Cardiac atrium fibroblast (primary cell): Measurements from ENCODE around the gene ZGRF1. TPM values are rescaled to one million over a fixed set of nuclear protein-coding genes. Genes with fewer than 3 reads are reported as not detected.

Experiments used
- total RNA-seq: library from RNA; depleted of rRNA; stranded (reverse); fragments of >200 nt; gene quantifications from 2 replicates; pipeline ENCODE4 v1.2.3, GENCODE V29; 2015

ZGRF1 gene, protein sequence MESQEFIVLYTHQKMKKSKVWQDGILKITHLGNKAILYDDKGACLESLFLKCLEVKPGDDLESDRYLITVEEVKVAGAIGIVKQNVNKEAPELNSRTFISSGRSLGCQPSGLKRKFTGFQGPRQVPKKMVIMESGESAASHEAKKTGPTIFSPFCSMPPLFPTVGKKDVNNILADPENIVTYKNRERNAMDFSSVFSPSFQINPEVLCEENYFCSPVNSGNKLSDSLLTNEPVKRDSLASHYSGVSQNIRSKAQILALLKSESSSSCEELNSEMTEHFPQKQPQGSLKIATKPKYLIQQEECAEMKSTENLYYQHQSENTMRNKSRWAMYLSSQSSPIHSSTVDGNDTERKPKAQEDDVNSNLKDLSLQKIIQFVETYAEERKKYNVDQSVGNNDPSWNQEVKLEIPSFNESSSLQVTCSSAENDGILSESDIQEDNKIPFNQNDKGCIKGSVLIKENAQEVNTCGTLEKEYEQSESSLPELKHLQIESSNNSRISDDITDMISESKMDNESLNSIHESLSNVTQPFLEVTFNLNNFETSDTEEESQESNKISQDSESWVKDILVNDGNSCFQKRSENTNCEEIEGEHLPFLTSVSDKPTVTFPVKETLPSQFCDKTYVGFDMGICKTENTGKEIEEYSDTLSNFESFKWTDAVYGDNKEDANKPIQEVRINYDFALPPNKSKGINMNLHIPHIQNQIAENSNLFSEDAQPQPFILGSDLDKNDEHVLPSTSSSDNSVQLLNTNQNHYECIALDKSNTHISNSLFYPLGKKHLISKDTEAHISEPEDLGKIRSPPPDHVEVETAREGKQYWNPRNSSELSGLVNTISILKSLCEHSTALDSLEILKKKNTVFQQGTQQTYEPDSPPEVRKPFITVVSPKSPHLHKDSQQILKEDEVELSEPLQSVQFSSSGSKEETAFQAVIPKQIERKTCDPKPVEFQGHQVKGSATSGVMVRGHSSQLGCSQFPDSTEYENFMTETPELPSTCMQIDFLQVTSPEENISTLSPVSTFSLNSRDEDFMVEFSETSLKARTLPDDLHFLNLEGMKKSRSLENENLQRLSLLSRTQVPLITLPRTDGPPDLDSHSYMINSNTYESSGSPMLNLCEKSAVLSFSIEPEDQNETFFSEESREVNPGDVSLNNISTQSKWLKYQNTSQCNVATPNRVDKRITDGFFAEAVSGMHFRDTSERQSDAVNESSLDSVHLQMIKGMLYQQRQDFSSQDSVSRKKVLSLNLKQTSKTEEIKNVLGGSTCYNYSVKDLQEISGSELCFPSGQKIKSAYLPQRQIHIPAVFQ (N-terminal part only)
- total RNA-seq, result 1.3 and 3.2 TPM in 2 replicates

DNA sequence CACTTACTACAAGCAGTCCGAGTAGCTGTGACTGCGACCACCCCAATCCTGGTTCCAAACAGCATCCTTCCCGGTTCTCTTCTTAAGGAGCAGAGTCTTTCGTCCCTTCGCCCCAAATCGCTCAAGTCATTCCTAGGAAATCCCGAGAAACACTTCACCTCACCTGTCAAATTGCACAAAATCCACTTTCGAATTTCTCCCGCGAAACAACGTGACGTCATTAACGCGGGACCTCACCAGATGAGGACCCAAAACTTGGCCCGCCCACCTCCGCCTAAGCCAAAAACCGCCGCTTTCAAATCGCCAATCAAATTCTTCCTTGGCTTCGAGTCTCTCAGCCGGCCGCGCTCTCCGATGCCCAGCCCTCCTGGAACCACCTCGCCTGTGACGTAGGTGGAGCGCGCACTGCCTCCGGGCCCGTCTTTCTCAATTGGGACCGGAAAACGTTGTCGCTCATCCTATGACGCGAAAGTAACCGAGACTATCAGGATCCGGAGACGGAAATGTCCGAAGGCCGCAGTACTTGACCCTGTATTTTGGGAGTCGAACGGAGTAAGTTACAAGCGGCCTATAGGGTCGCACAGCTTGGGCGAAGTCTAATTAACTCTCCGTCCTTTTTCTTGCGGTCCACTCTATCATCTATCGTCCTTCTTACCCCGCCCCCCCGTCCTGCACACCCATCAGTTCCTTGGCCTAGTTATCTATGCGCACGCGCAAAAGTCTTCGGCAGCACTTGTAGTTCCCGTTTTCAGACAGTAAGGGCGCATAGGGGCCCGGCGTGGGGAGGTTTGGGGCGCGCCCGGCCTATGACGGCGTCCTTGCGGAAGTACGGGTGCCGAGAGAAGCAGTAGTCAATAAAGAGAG, at the start of gene ZGRF1, which contains the start of gene LARP7:
Gene ZGRF1 (minus strand): TSS at position 222 of the 864 bp plus-strand sequence. CDS start 3,733 bp downstream, outside the sequence.
Gene LARP7 (plus strand): TSS at position 456 of the 864 bp plus-strand sequence. CDS start 7,527 bp downstream, outside the sequence.

DNA sequence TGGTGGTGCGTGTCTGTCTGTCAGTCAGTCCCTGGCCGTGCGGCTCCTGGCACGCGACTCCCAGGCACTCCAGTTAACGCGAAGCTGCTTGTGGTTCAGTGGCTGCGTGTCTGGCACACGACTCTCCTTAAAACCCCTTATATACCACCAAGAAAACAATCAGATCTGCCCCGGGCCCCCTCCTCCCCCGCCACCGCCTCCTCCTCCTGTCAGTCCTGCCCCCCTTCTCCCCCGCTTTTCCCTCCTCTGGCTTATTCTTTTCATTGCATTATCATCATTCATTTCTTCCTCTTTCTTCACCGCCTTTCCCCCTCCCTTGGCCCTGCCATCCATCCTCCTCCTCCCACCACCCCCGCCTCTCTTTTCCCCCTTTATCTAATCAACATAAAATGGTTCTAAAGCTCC, 120.6 kb downstream of the ZGRF1 start, which contains the start of gene NEUROG2:
Gene NEUROG2 (minus strand): TSS at position 115 of the 405 bp plus-strand sequence. CDS start 705 bp downstream, outside the sequence.

Other genes starting within 250 kb of the ZGRF1 start
- gene NEUROG2, start 120.7 kb downstream of the ZGRF1 start, total RNA-seq, result not detected in 2 replicates
- gene LARP7, start 234 bp upstream of the ZGRF1 start, total RNA-seq, result 13.9 and 21.9 TPM in 2 replicates